ENCODE data around the gene MRPS2. TPM values are rescaled to one million over a fixed set of nuclear protein-coding genes. Genes with fewer than 3 reads are reported as not detected.
"Not testable (repeated sequence)": the region's sequence is repeated elsewhere in the genome, so short reads cannot be mapped to it uniquely, and the experiment has no call there.

MRPS2 gene
- total RNA-seq, 1 experiment from 2014 or later: 21.3 TPM

GRCh38 chr9:135521608-135522095 is 21.2 kb downstream of the MRPS2 start:
- Histone ChIP-seq H3K36me3 (no peaks in the 10 kb centered on the region), H3K27ac (no peak overlapping the region), H3K4me3 (no peak overlapping the region), H3K9me3 (replicated peaks) (no peaks in the 10 kb centered on the region), H3K27me3 (replicated peaks) (0 out of 2 replicates have a peak, but pooled peaks cover 2% of the 10 kb centered on the region), H3K4me1 (replicated peaks) (no peaks in the 10 kb centered on the region)
- DNase-seq (ENCODE audit: low read depth in 1 of 2, low spot score in 2 of 2): peak in 1 of 2 experiments; percentile 35

- H3K27me3 ChIP-seq (replicated peaks): 0 out of 2 replicates have a peak, but pooled peaks cover 2% of the 10 kb centered on the region
- H3K27ac ChIP-seq: no peak overlapping the region
- peak in 1 of 2 experiments; percentile 35 for DNase-seq (ENCODE audit: low read depth in 1 of 2, low spot score in 2 of 2)
- H3K9me3 ChIP-seq (replicated peaks): no peaks in the 10 kb centered on the region
- no peaks in the 10 kb centered on the region for H3K4me1 ChIP-seq (replicated peaks)
- H3K4me3 ChIP-seq: no peak overlapping the region
- H3K36me3 ChIP-seq: no peaks in the 10 kb centered on the region
These were observed 21.8 kb downstream of the MRPS2 start for GRCh38 chr9:135522137-135522877.

- H3K4me1 ChIP-seq (replicated peaks): no peaks in the 10 kb centered on the region
- no peaks in the 10 kb centered on the region for H3K36me3 ChIP-seq
- no peak overlapping the region for H3K4me3 ChIP-seq
- no peaks in the 10 kb centered on the region for H3K9me3 ChIP-seq (replicated peaks)
- no peak overlapping the region for H3K27ac ChIP-seq
- DNase-seq (ENCODE audit: low read depth in 1 of 2, low spot score in 2 of 2): peak in 1 of 2 experiments; percentile 27
- 0 out of 2 replicates have a peak, but pooled peaks cover 2% of the 10 kb centered on the region for H3K27me3 ChIP-seq (replicated peaks)
These were observed 22.4 kb downstream of the MRPS2 start for GRCh38 chr9:135522931-135523330.

- Histone ChIP-seq H3K36me3 (no peaks in the 10 kb centered on the region), H3K27ac (no peak overlapping the region), H3K27me3 (replicated peaks) (no peaks in the 10 kb centered on the region), H3K4me1 (replicated peaks) (no peaks in the 10 kb centered on the region), H3K9me3 (replicated peaks) (no peaks in the 10 kb centered on the region), H3K4me3 (no peak overlapping the region)
- DNase-seq (ENCODE audit: low read depth in 1 of 2, low spot score in 2 of 2): peak in 1 of 2 experiments; percentile 32
These were observed 23.1 kb downstream of the MRPS2 start for GRCh38 chr9:135523521-135524129.

- DNase-seq (ENCODE audit: low read depth in 1 of 2, low spot score in 2 of 2): peak in 1 of 2 experiments; percentile 42
- no peak overlapping the region for H3K4me3 ChIP-seq
- H3K36me3 ChIP-seq: no peaks in the 10 kb centered on the region
- H3K27me3 ChIP-seq (replicated peaks): no peaks in the 10 kb centered on the region
- no peak overlapping the region for H3K27ac ChIP-seq
- no peaks in the 10 kb centered on the region for H3K9me3 ChIP-seq (replicated peaks)
- no peaks in the 10 kb centered on the region for H3K4me1 ChIP-seq (replicated peaks)
These were observed 23.8 kb downstream of the MRPS2 start for GRCh38 chr9:135524130-135524861.

GRCh38 chr9:135525241-135526088 is 25.0 kb downstream of the MRPS2 start:
- H3K4me1 ChIP-seq (replicated peaks): no peaks in the 10 kb centered on the region
- H3K9me3 ChIP-seq (replicated peaks): no peaks in the 10 kb centered on the region
- H3K36me3 ChIP-seq: no peaks in the 10 kb centered on the region
- peak in 1 of 2 experiments; percentile 32 for DNase-seq (ENCODE audit: low read depth in 1 of 2, low spot score in 2 of 2)
- no peak overlapping the region for H3K27ac ChIP-seq
- H3K4me3 ChIP-seq: no peak overlapping the region
- H3K27me3 ChIP-seq (replicated peaks): no peaks in the 10 kb centered on the region

GRCh38 chr9:135526089-135526729 is 25.7 kb downstream of the MRPS2 start:
- Histone ChIP-seq H3K27me3 (replicated peaks) (no peaks in the 10 kb centered on the region), H3K36me3 (no peaks in the 10 kb centered on the region), H3K4me1 (replicated peaks) (no peaks in the 10 kb centered on the region), H3K4me3 (no peak overlapping the region), H3K9me3 (replicated peaks) (no peaks in the 10 kb centered on the region), H3K27ac (no peak overlapping the region)
- DNase-seq (ENCODE audit: low read depth in 1 of 2, low spot score in 2 of 2): peak in 1 of 2 experiments; percentile 39

- H3K27ac ChIP-seq: no peak overlapping the region
- no peaks in the 10 kb centered on the region for H3K9me3 ChIP-seq (replicated peaks)
- peak in 1 of 2 experiments; percentile 31 for DNase-seq (ENCODE audit: low read depth in 1 of 2, low spot score in 2 of 2)
- no peaks in the 10 kb centered on the region for H3K4me1 ChIP-seq (replicated peaks)
- no peaks in the 10 kb centered on the region for H3K36me3 ChIP-seq
- no peak overlapping the region for H3K4me3 ChIP-seq
- H3K27me3 ChIP-seq (replicated peaks): no peaks in the 10 kb centered on the region
These were observed 26.5 kb downstream of the MRPS2 start for GRCh38 chr9:135526730-135527571.

- not testable (repeated sequence) for H3K27ac ChIP-seq; H3K9me3 ChIP-seq (replicated peaks); H3K4me3 ChIP-seq; H3K4me1 ChIP-seq (replicated peaks); H3K27me3 ChIP-seq (replicated peaks); H3K36me3 ChIP-seq
- peak in 1 of 2 experiments; percentile 7 for DNase-seq (ENCODE audit: low read depth in 1 of 2, low spot score in 2 of 2)
These were observed 28.5 kb downstream of the MRPS2 start for GRCh38 chr9:135528842-135529435.

- no peaks in the 10 kb centered on the region for H3K36me3 ChIP-seq
- no peaks in the 10 kb centered on the region for H3K4me1 ChIP-seq (replicated peaks)
- DNase-seq (ENCODE audit: low read depth in 1 of 2, low spot score in 2 of 2): peak in 1 of 2 experiments; percentile 7
- H3K27me3 ChIP-seq (replicated peaks): no peaks in the 10 kb centered on the region
- H3K27ac ChIP-seq: no peak overlapping the region
- H3K4me3 ChIP-seq: no peak overlapping the region
- H3K9me3 ChIP-seq (replicated peaks): no peaks in the 10 kb centered on the region
These were observed 29.7 kb downstream of the MRPS2 start for GRCh38 chr9:135530146-135530545.

GRCh38 chr9:135531096-135531495 is 30.6 kb downstream of the MRPS2 start:
- H3K36me3 ChIP-seq: no peaks in the 10 kb centered on the region
- peak in 1 of 2 experiments; percentile 17 for DNase-seq (ENCODE audit: low read depth in 1 of 2, low spot score in 2 of 2)
- H3K4me1 ChIP-seq (replicated peaks): no peaks in the 10 kb centered on the region
- H3K27me3 ChIP-seq (replicated peaks): no peaks in the 10 kb centered on the region
- no peak overlapping the region for H3K4me3 ChIP-seq
- no peak overlapping the region for H3K27ac ChIP-seq
- H3K9me3 ChIP-seq (replicated peaks): no peaks in the 10 kb centered on the region

GRCh38 chr9:135533113-135533512 is 32.6 kb downstream of the MRPS2 start:
- no peak overlapping the region for H3K4me3 ChIP-seq
- DNase-seq (ENCODE audit: low read depth in 1 of 2, low spot score in 2 of 2): peak in 1 of 2 experiments; percentile 13
- H3K36me3 ChIP-seq: no peaks in the 10 kb centered on the region
- H3K4me1 ChIP-seq (replicated peaks): no peaks in the 10 kb centered on the region
- no peaks in the 10 kb centered on the region for H3K9me3 ChIP-seq (replicated peaks)
- H3K27me3 ChIP-seq (replicated peaks): no peaks in the 10 kb centered on the region
- no peak overlapping the region for H3K27ac ChIP-seq
